KMS-11 (cell line): ENCODE data around the gene DNM3.
A peak's percentile ranks its signal among the peaks of the same experiment; 100 is the strongest.

ENCODE experiments used
- H2AFZ ChIP-seq: fragments of 200-600 bp; sonication (generic); 2 replicates; pipeline ENCODE4 v1.6.1; 2016; ENCODE audit warnings: antibody characterized with exemption, mixed run types, low read depth
- H3K27ac ChIP-seq: fragments of 200-600 bp; sonication (generic); 2 replicates; pipeline ENCODE4 v1.6.1; 2016; ENCODE audit warnings: mild to moderate bottlenecking, mixed run types
- H3K27me3 ChIP-seq: fragments of 200-600 bp; sonication (generic); 2 replicates; pipeline ENCODE4 v1.6.1; 2017; ENCODE audit warnings: mild to moderate bottlenecking, low read depth, mixed run types, moderate library complexity; ENCODE audit not compliant: insufficient read depth
- H3K36me3 ChIP-seq: fragments of 200-600 bp; sonication (generic); 2 replicates; pipeline ENCODE4 v1.6.1; 2017; ENCODE audit warnings: mild to moderate bottlenecking, mixed run types; ENCODE audit not compliant: insufficient read depth
- H3K4me1 ChIP-seq: fragments of 200-600 bp; sonication (generic); 2 replicates; pipeline ENCODE4 v1.6.1; 2016; ENCODE audit warnings: mild to moderate bottlenecking, low read depth, mixed run types; ENCODE audit not compliant: poor library complexity, severe bottlenecking
- H3K4me2 ChIP-seq: fragments of 200-600 bp; sonication (generic); 2 replicates; pipeline ENCODE4 v1.7.0; 2016; ENCODE audit warnings: mild to moderate bottlenecking, mixed run types
- H3K4me3 ChIP-seq: fragments of 200-600 bp; sonication (generic); IDR thresholded peaks from 2 replicates; pipeline ENCODE4 v1.6.1; 2017; ENCODE audit warnings: low read depth, low read length, mixed read lengths; ENCODE audit not compliant: insufficient read depth
- H3K79me2 ChIP-seq: fragments of 200-600 bp; sonication (generic); 2 replicates; pipeline ENCODE4 v1.6.1; 2016; ENCODE audit warnings: low read depth, mixed run types; ENCODE audit not compliant: insufficient read depth
- H3K9ac ChIP-seq: fragments of 200-600 bp; sonication (generic); 2 replicates; pipeline ENCODE4 v1.6.1; 2016; ENCODE audit warnings: mild to moderate bottlenecking, mixed run types
- H4K20me1 ChIP-seq: fragments of 200-600 bp; sonication (generic); 2 replicates; pipeline ENCODE4 v1.6.1; 2016; ENCODE audit warnings: mild to moderate bottlenecking, mixed run types; ENCODE audit not compliant: insufficient read depth
- TF ChIP-seq, protein P1 (sequence below): fragments of 200-600 bp; sonication (generic); conservative IDR thresholded peaks from 2 replicates; pipeline ENCODE4 v1.6.1; 2017; ENCODE audit warnings: low read depth, mild to moderate bottlenecking, antibody characterized with exemption, low read length, moderate library complexity, mixed read lengths

DNM3 gene

DNA sequence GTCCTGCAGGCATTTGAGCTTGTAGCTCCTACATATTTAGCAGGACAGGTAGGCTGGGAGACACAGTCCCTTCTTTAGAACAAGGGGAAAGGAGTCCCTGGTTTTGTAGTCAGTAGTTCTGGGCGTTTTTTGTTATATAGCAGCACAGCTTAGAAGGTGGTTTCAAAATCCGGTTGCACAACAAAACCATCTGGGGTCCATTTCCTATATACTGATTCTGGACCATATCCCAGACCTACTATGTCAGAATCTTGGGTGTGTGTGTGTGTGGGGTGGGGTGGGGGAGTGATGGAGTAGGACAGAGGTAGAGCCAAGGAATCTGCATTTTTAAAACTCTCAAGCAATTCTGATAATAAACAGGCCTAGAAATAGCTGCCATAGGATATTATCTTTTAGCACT is 38.3 kb upstream of the DNM3 start:
- Histone ChIP-seq H4K20me1 (no peaks in the 10 kb centered on the region), H2AFZ (no peak overlapping the region), H3K79me2 (no peaks in the 10 kb centered on the region), H3K4me3 (no peak overlapping the region), H3K4me2 (no peak overlapping the region), H3K9ac (no peak overlapping the region), H3K27ac (no peak overlapping the region), H3K36me3 (no peaks in the 10 kb centered on the region), H3K27me3 (no peaks in the 10 kb centered on the region), H3K4me1 (peaks cover 6% of the 10 kb centered on the region)
- TF ChIP-seq, protein P1, sequence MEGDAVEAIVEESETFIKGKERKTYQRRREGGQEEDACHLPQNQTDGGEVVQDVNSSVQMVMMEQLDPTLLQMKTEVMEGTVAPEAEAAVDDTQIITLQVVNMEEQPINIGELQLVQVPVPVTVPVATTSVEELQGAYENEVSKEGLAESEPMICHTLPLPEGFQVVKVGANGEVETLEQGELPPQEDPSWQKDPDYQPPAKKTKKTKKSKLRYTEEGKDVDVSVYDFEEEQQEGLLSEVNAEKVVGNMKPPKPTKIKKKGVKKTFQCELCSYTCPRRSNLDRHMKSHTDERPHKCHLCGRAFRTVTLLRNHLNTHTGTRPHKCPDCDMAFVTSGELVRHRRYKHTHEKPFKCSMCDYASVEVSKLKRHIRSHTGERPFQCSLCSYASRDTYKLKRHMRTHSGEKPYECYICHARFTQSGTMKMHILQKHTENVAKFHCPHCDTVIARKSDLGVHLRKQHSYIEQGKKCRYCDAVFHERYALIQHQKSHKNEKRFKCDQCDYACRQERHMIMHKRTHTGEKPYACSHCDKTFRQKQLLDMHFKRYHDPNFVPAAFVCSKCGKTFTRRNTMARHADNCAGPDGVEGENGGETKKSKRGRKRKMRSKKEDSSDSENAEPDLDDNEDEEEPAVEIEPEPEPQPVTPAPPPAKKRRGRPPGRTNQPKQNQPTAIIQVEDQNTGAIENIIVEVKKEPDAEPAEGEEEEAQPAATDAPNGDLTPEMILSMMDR, result no peak

DNA sequence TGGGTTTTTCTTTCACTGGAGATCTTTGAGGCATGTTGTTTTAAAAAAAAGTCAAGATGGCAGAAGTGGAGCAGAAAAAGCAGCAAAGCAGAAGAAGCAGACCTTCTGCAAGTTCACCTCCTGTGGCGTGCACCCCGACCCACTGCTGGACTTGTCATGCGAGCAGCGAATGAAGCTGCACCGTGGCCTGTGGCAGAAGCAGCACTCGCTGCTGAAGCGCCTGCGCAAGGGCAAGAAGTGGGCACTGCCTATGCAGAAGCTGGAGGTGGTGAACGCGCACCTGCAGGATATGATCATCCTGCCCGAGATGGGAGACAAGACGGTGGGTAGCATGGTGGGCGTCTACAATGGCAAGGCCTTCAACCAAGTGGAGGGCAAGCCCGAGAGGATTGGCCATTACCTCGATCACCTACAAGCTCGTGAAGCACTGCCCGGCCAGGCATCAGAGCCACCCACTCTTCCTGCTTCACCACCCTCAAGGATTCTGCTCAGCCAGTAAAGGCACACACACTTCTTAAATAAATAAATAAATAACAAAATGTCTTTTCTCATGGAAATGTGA is 37.8 kb upstream of the DNM3 start:
- no peak overlapping the region for H2AFZ ChIP-seq
- peaks cover 6% of the 10 kb centered on the region for H3K4me1 ChIP-seq
- no peak overlapping the region for H3K4me3 ChIP-seq
- no peaks in the 10 kb centered on the region for H3K36me3 ChIP-seq
- no peak overlapping the region for H3K9ac ChIP-seq
- H3K79me2 ChIP-seq, result no peaks in the 10 kb centered on the region
- H3K27ac ChIP-seq, result no peak overlapping the region
- TF ChIP-seq, protein P1, result no peak
- H3K27me3 ChIP-seq, result no peaks in the 10 kb centered on the region
- H4K20me1 ChIP-seq, result no peaks in the 10 kb centered on the region
- H3K4me2 ChIP-seq, result no peak overlapping the region

DNA sequence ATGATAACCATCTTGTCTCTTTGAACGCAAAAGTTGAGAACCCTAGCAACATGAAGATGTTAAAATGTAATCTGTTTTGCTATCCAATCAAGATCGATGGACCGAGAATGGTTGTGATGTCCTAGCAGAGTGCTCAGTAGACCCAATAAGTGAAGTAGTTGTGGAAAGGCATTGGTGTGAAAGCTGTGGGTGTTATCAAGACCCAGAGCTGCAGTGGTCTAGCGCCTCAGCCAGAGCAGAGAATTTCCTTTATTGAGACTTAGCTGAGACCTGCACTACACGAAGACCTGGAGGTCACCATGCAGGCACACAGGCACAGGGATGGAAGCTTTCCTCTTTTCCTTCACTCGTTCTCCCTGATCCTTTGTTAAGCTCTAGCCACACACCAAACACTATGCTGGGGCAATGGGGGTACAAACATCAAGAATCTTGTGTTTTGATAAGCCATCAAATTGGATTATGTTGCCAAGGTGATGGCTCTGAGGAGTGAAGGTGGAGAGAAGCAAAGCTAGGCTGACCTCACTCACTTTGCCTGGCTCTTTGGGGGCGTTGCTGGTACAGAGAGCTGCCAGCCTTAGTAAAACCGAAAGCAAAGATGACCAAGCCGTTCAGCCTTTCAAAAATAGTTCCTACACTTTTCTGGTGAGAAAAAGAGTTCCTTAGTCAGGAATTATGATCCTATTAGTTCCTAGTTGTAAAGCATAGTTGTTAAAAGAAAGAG is 35.7 kb upstream of the DNM3 start:
- Histone ChIP-seq H3K36me3 (no peaks in the 10 kb centered on the region), H3K27me3 (no peaks in the 10 kb centered on the region), H3K4me2 (peak overlapping the region; percentile 9; the same call in 1 of the 2 replicates), H4K20me1 (no peaks in the 10 kb centered on the region), H3K9ac (no peak overlapping the region), H2AFZ (0 out of 2 replicates have a peak overlapping the region, but pooled peaks have one; percentile 13), H3K79me2 (no peaks in the 10 kb centered on the region), H3K4me1 (peaks cover 6% of the 10 kb centered on the region), H3K27ac (no peak overlapping the region), H3K4me3 (no peak overlapping the region)
- TF ChIP-seq, protein P1, result no peak

DNA sequence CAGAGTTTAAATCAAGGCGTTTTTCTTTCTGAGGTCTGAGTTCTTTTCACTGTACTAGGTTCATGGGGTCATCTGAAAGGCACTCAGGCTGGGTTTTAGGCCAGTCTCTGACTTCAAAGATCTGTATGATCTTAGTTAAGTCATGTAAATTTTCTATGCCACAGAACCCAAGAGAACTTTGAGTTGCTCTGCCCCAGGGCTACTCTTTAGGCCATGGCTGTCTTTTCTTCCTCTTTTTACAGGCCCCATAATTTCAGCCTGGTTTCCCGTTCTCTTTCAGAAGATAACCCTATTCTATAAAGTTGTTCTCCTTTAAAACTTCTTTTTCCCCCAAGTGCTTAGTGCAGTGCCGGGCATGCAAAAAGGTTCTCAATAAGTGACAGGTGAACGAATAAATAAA is 33.7 kb upstream of the DNM3 start:
- H3K4me2 ChIP-seq, result no peak overlapping the region
- H3K4me1 ChIP-seq, result peaks cover 6% of the 10 kb centered on the region
- H3K4me3 ChIP-seq, result no peak overlapping the region
- H3K79me2 ChIP-seq, result no peaks in the 10 kb centered on the region
- H3K27ac ChIP-seq, result no peak overlapping the region
- no peaks in the 10 kb centered on the region for H4K20me1 ChIP-seq
- H3K36me3 ChIP-seq, result no peaks in the 10 kb centered on the region
- H3K27me3 ChIP-seq, result no peaks in the 10 kb centered on the region
- TF ChIP-seq, protein P1, result no peak
- H3K9ac ChIP-seq, result no peak overlapping the region
- no peak overlapping the region for H2AFZ ChIP-seq
